TTC549 (cell line): ENCODE measurements around the gene MTMR6.
"Not testable (repeated sequence)": the region's sequence is repeated elsewhere in the genome, so short reads cannot be mapped to it uniquely, and the experiment has no call there.

Experiments
- FAIRE-seq: peaks from 2 replicates; lab custom pipeline; 2012; peaks lifted over from hg19 to GRCh38; lab: Jason Lieb, UNC

The MTMR6 gene

GRCh38 chr13:25286969-25287961, at the start of gene MTMR6:
Gene MTMR6, minus strand, starts transcription at chr13:25287488. Its CDS starts 241 bp downstream, at chr13:25287247.
- no peak for FAIRE-seq

GRCh38 chr13:25335856-25336255, 48.6 kb upstream of the MTMR6 start:
- FAIRE-seq = no peak

- FAIRE-seq = no peak
These were observed 43.3 kb upstream of the MTMR6 start for GRCh38 chr13:25330541-25330940.

GRCh38 chr13:25329706-25330105, 42.4 kb upstream of the MTMR6 start:
- FAIRE-seq = no peak

GRCh38 chr13:25324100-25324499, 36.8 kb upstream of the MTMR6 start:
- FAIRE-seq = no peak

- FAIRE-seq = no peak
These were observed 32.5 kb upstream of the MTMR6 start for GRCh38 chr13:25319771-25320170.

- FAIRE-seq = not testable (repeated sequence)
These were observed 31.7 kb upstream of the MTMR6 start for GRCh38 chr13:25318946-25319345.

GRCh38 chr13:25310891-25311290, 23.6 kb upstream of the MTMR6 start:
- FAIRE-seq = no peak

GRCh38 chr13:25306671-25307464, 19.6 kb upstream of the MTMR6 start:
- FAIRE-seq = no peak

GRCh38 chr13:25302121-25302520, 14.8 kb upstream of the MTMR6 start:
- FAIRE-seq = no peak

GRCh38 chr13:25301347-25302113, 14.2 kb upstream of the MTMR6 start, which contains the start of gene NUP58:
Gene NUP58, plus strand, starts transcription at chr13:25301625. Its CDS starts 149 bp downstream, at chr13:25301774.
- peak; percentile 84 for FAIRE-seq

GRCh38 chr13:25300861-25301346, 13.6 kb upstream of the MTMR6 start:
- FAIRE-seq = no peak

GRCh38 chr13:25295701-25296100, 8.4 kb upstream of the MTMR6 start:
- FAIRE-seq = no peak

GRCh38 chr13:25295228-25295627, 7.9 kb upstream of the MTMR6 start:
- no peak for FAIRE-seq

- FAIRE-seq = no peak
These were observed 5.0 kb upstream of the MTMR6 start for GRCh38 chr13:25292301-25292700.

- FAIRE-seq = no peak
These were observed 4.4 kb upstream of the MTMR6 start for GRCh38 chr13:25291691-25292090.

- no peak for FAIRE-seq
These were observed 1.7 kb upstream of the MTMR6 start for GRCh38 chr13:25288966-25289365.

- FAIRE-seq = no peak
These were observed 850 bp downstream of the MTMR6 start for GRCh38 chr13:25286308-25286968.

- FAIRE-seq = no peak
These were observed 5.4 kb downstream of the MTMR6 start for GRCh38 chr13:25281935-25282332.

GRCh38 chr13:25281193-25281934, 5.9 kb downstream of the MTMR6 start:
- no peak for FAIRE-seq

- FAIRE-seq = no peak
These were observed 6.9 kb downstream of the MTMR6 start for GRCh38 chr13:25280396-25280795.
